Prostate gland (tissue), 2 donors: ENCODE data around the gene ANP32B.

Experiments
- POLR2A ChIP-seq: fragments of 450-650 bp; IDR thresholded peaks from one replicate; pipeline ENCODE4 v1.6.1; 2016; ENCODE audit warnings: antibody characterized with exemption, mild to moderate bottlenecking
- POLR2AphosphoS5 ChIP-seq: sonication (generic); formaldehyde crosslinking; IDR thresholded peaks from one replicate; pipeline ENCODE4 v1.6.1; 2017; ENCODE audit warnings: antibody characterized with exemption
- TF ChIP-seq, protein P1 (sequence below), 4 experiments: fragments of 200-600 bp in 2 of 4; fragments of 450-650 bp in 2 of 4; sonication (generic) in 2 of 4; IDR thresholded peaks; 1 replicate in 3 of 4; 2 replicates in 1 of 4; pipeline ENCODE4 v1.5.1; 2016 to 2019; ENCODE audit warnings: antibody characterized with exemption in 4 of 4, mild to moderate bottlenecking in 2 of 4, moderate library complexity in 2 of 4

DNA sequence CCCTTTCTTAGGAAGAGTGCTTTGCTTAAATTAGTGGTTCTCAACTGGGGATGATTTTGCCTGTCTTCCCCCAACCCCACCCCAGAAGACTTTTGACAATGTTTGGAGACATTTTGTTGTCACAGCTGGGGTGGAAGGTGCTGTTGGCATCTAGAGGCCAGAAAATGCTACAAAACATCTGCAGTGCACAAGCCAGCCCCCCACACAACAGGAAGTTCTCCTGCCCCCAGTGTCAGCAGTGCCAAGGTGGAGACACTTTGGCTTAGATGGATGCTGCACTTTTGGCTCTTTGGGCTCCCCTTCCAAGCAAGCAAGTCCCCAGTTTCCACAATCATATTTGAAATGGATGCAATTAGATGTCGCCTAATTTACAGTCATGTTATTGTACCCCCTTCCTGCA, 47.9 kb upstream of the ANP32B start:
- TF ChIP-seq, protein P1, sequence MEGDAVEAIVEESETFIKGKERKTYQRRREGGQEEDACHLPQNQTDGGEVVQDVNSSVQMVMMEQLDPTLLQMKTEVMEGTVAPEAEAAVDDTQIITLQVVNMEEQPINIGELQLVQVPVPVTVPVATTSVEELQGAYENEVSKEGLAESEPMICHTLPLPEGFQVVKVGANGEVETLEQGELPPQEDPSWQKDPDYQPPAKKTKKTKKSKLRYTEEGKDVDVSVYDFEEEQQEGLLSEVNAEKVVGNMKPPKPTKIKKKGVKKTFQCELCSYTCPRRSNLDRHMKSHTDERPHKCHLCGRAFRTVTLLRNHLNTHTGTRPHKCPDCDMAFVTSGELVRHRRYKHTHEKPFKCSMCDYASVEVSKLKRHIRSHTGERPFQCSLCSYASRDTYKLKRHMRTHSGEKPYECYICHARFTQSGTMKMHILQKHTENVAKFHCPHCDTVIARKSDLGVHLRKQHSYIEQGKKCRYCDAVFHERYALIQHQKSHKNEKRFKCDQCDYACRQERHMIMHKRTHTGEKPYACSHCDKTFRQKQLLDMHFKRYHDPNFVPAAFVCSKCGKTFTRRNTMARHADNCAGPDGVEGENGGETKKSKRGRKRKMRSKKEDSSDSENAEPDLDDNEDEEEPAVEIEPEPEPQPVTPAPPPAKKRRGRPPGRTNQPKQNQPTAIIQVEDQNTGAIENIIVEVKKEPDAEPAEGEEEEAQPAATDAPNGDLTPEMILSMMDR (IDR thresholded peaks at IDR 0.05) = no peak
- no peak for TF ChIP-seq POLR2A
- no peak for TF ChIP-seq POLR2AphosphoS5
